HG02763 (cell line): Measurements from ENCODE around the gene PDCD11.

ENCODE experiments used
- ATAC-seq: cut with Tn5 transposase; IDR thresholded peaks from one replicate; pipeline ENCODE4 v1.9.1; 2021; ENCODE audit warnings: mild to moderate bottlenecking, moderate library complexity; ENCODE audit not compliant: unreplicated experiment

PDCD11 gene

DNA sequence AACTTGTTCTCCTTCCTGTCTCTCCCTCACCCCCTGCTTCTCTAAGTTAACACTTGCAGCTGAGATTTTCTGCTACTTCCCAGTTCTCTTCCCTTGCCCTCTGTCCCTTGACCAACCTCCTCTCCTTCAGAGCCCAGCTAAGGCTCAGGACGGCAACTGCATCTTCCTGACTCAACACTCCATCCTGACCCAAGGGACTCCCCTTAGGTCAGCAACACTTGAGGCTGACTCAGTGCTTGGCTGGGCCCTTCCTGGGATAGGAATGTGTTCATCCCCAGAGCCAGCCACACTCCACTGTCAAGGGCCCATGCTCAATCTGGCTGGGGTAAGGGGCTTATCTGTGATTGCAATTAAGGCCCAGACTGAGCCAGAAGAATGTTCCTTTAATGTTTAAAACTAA, 52.3 kb downstream of the PDCD11 start:
- no peak for ATAC-seq

- no peak for ATAC-seq
These were observed 53.0 kb downstream of the PDCD11 start for GRCh38 chr10:103449208-103450144.

DNA sequence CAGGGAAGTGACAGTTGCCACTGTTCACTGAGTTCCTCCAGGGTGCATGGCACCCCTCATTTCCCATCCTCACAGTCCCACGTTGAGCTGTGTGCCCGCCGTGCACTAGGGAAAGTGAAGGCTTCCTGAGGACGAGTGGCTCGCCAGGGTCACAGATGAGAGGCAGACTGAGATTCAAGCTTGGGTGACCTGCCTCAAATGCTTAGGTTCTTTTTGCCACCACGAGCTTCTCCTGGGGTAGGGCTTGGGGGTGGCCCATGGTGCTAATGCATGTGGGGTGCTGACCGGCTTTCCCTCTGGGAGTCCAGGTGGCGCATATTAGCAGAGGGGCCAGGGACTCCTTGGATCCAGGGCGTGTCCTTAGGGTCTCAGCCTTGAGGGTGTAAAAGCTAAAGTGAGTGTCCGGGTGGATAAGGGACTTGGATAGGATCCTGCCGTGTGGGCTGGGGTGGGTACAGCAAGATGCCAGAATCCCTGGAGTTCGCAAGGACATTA, 53.8 kb downstream of the PDCD11 start:
- ATAC-seq: no peak

DNA sequence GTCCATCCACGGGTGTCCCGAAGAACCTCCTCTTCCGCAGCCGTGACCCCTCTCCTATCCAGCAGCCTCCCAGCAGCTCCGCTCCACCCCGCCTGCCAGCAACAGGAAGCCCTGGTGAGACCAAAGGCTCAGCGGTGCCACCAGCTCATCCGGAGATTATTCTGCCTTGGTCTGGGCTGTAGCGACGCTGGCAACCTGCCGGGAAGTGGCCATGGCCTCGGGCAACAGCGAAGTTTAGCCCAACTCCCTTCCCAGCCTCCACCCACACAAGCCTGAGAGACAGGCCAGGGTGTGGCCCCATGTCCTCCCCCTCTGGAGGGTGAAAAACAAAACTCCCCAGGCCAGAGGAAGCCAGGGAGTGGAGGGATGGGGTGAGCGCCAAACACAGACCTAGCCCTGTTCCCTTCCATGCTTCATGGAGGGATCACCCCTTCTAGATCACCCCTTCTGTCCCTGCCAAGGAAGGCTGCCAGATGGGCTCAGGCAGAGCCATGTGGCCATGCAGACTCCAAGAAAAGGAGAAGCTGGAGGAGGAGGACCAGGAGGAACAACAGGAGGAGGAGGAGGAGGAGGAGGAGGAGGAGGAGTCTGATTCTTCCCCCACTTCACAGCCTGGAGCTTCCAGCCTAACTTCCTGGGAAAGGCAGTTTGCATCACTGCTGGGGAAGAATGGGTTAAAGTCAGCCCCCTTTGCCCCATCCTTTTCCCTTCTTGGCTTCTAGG, 54.8 kb downstream of the PDCD11 start:
- ATAC-seq: no peak

- ATAC-seq: peak; percentile 66
These were observed 55.5 kb downstream of the PDCD11 start, which contains the start of gene CALHM2 for GRCh38 chr10:103451831-103452505. Gene CALHM2 (minus strand): TSS chr10:103452370. CDS start chr10:103449941, 2,429 bp downstream.

GRCh38 chr10:103452506-103453230, 56.2 kb downstream of the PDCD11 start:
- no peak for ATAC-seq

GRCh38 chr10:103454026-103454425, 57.6 kb downstream of the PDCD11 start:
- no peak for ATAC-seq

- ATAC-seq: no peak
These were observed 58.8 kb downstream of the PDCD11 start for GRCh38 chr10:103455235-103455634.

DNA sequence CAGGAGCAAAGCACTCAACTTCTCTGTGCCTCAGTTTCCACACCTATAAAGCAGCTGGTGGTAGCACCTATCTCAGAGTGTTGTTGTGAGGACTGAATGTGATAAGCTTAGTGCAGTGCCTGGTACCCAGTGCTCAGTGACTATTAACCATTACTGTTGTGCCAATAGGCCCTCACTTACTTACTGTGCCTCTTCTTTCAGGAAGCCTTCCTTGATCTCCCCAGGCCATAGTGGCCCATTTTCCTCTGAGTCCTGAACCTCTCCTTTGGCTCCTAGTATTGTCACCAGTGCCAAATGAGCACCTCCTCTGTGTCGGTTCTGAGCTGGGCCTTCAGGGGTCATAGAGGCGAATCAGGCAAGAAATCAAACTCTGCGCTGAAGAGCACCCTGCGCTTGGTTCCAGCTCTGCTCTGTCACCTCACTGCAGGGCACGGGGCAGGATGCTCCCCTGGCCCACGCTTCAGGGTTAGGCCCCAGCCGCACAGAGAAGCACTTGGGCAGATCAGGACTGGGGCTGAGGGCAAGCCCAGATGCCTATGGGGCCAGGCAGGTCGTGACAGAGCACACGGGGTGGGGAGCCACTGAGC, 59.7 kb downstream of the PDCD11 start:
- no peak for ATAC-seq

GRCh38 chr10:103457176-103457712, 60.8 kb downstream of the PDCD11 start:
- ATAC-seq: no peak

DNA sequence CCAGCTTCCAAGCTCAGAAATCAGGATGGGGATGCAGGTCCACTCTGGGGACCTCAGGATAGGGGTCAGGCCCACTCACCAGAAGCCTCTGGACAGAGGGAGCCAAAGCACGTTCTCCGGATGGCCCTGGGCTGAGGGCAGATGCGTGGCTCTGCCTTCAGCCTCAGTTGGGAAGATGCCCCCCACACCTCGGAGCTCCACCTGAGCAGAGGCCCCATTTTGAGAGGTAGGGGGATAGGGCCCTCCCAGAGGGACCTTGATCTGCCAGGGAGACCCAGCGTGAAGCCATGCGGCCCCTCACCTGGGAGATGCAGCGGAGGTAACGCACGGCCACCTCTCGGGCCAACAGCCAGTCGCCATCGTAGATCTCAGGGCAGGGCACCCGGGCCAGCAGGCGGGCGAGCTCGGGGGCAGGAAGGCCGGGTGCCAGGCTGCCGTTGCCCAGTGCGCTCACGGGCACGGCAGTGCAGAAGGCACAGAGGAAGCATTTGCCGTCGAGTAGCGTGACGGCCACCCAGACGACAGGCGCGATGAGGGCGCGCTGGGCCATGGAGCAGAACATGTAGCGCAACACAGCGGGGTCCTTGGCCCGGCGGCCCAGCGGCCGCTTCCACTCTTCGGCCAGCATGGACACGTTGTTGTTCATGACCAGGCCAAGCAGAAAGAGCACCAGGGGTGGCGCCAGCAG, 61.6 kb downstream of the PDCD11 start:
- ATAC-seq: no peak

- peak; percentile 46 for ATAC-seq
These were observed 62.3 kb downstream of the PDCD11 start, which contains the start of gene CALHM1 for GRCh38 chr10:103458720-103459119. Gene CALHM1 (minus strand): TSS chr10:103458900. CDS start chr10:103458751, 149 bp downstream.

- no peak for ATAC-seq
These were observed 63.2 kb downstream of the PDCD11 start for GRCh38 chr10:103459615-103460014.

GRCh38 chr10:103463499-103463898, 67.1 kb downstream of the PDCD11 start:
- no peak for ATAC-seq

- no peak for ATAC-seq
These were observed 69.2 kb downstream of the PDCD11 start for GRCh38 chr10:103465411-103466179.

DNA sequence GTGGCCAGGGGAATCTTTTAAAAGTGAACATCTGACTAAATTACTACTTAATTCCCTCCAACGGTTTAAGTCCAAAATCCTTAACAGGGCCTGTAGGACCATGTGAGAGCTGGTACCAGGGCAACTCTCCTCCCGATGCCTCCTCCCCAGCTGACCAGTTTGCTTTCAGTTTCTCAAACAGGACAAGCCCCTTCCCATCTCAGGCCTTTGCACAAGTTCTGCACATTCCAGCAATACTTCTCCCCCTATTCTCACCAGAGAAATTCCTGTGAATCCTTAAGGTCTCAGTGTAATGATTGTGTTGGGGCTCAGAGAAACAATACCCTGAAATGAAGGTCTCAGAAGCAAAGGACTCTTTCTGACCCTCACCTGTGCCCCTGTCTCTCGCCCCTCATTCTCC, 70.3 kb downstream of the PDCD11 start:
- ATAC-seq: no peak

DNA sequence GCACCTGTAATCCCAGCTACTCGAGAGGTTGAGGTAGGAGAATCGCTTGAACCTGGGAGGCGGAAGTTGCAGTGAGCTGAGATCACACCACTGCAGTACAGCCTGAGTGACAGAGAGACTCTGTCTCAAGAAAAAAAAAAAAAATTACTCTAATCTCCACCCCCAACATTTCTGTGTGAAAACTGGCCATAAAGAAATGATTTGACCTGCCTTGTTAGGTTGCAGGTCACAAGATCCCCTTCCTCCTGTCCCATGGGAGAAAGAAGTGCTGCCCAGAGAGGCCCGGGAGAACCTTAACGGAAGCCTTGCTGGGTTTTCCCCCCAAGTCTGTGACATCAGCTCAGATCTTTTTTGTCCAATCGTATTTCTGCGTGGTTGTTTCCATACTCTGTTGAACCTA, 71.0 kb downstream of the PDCD11 start:
- ATAC-seq: no peak

- ATAC-seq: no peak
These were observed 72.8 kb downstream of the PDCD11 start for GRCh38 chr10:103469201-103469600.
